Right lobe of liver (tissue), 6 donors: Measurements from ENCODE around the gene EBP. TPM values are rescaled to one million over a fixed set of nuclear protein-coding genes. Genes with fewer than 3 reads are reported as not detected.

Experiments
- ATAC-seq, 4 donors: fragments of 200-7000 bp; cut with Tn5 transposase; one replicate each; pipeline ENCODE4 v1.9.1; 2020; ENCODE audit warnings: mild to moderate bottlenecking in 4 of 4, moderate library complexity in 4 of 4
- DNase-seq, 3 donors: peaks; one replicate each; pipeline ENCODE4 v3.0.0-alpha.2; 2020
- H3K27ac ChIP-seq, 3 donors: fragments of 200-600 bp; one replicate each; pipeline ENCODE4 v1.8.0; 2022
- H3K27me3 ChIP-seq, 2 donors: fragments of 200-600 bp; one replicate each; pipeline ENCODE4 v1.8.0; 2022
- H3K36me3 ChIP-seq, 4 donors: fragments of 200-600 bp; sonication (generic) in 1 of 4; one replicate each; pipeline versions ENCODE4 v1.5.1 to v1.8.0; 2017 to 2022; ENCODE audit warnings: control low read depth in 1 of 4
- H3K4me1 ChIP-seq, 4 donors: fragments of 200-600 bp; sonication (generic) in 1 of 4; one replicate each; pipeline versions ENCODE4 v1.5.1 to v1.8.0; 2017 to 2022; ENCODE audit warnings: control low read depth in 1 of 4
- H3K4me3 ChIP-seq, 3 donors: fragments of 200-600 bp; one replicate each; pipeline ENCODE4 v1.8.0; 2022
- H3K9me3 ChIP-seq, 4 donors: fragments of 200-600 bp; sonication (generic) in 1 of 4; one replicate each; pipeline versions ENCODE4 v1.5.1 to v1.8.0; 2017 to 2022; ENCODE audit warnings: control low read depth in 1 of 4
- CTCF ChIP-seq, 4 donors: fragments of 200-600 bp in 3 of 4; fragments of 450-650 bp in 1 of 4; IDR thresholded peaks; one replicate each; pipeline versions ENCODE4 v1.5.1 to v1.8.0; 2016 to 2022; ENCODE audit warnings: antibody characterized with exemption in 4 of 4, mild to moderate bottlenecking in 2 of 4
- POLR2A ChIP-seq: fragments of 450-650 bp; IDR thresholded peaks from one replicate; pipeline ENCODE4 v1.6.1; 2017; ENCODE audit warnings: antibody characterized with exemption, mild to moderate bottlenecking
- WGBS: methylation state at CpG from one replicate; pipeline ENCODE4 v1.1.6; 2018; ENCODE audit warnings: low coverage, low lambda C conversion rate; ENCODE audit not compliant: insufficient coverage; ENCODE audit errors: missing lambda C conversion rate; 5-methylcytosine and 5-hydroxymethylcytosine counted together
- intact Hi-C, 2 donors: fragments of 100-400 bp; cut with DNase I; formaldehyde crosslinking; loops; one replicate each; pipeline versions ENCODE4 v1.11.2 to v1.14.1; 2022
- total RNA-seq, 6 experiments: library from RNA; depleted of rRNA in 2 of 6; stranded (reverse); fragments of >200 nt in 2 of 6; fragmentation: NEBNext Ultra II Directional in 3 of 6; extraction: Animal tissue kit (Norgen Biotek cat#: 25700) in 3 of 6; gene quantifications; one replicate each; pipeline versions ENCODE4 v1.1.0 to v1.2.4, GENCODE V29; 2016 to 2023
- donor health status: DM: no; HTN: yes; CAD: no.
- donor health status: DM: no; HTN: no; CAD: no.
- donor health status: DM: no; HTN: no; CAD: no.
- donor health status: DM: no; HTN: yes; CAD: no.
- donor health status: DM: no; HTN: yes; CAD: no.

The EBP gene
- total RNA-seq, 6 experiments from 2014 or later, result 150 to 276 (median 225) TPM

GRCh38 chrX:48476919-48477318 is 44.7 kb upstream of the EBP start:
- ATAC-seq (no peak), DNase-seq (no peak)
- Histone ChIP-seq H3K4me1 (peaks cover 0 to 9% (median 0%) of the 10 kb centered on the region in 4 donors), H3K27me3 (no peaks in the 10 kb centered on the region), H3K36me3 (no peaks in the 10 kb centered on the region), H3K27ac (no peak overlapping the region), H3K4me3 (peak overlapping the region; percentile 44 to 77 (median 73)), H3K9me3 (no peaks in the 10 kb centered on the region)
- intact Hi-C loops, result no loop called here
- no peak for TF ChIP-seq POLR2A
- no peak for TF ChIP-seq CTCF (IDR thresholded peaks at IDR 0.05)
- 68% methylated on average over 4 of the region's 4 CpGs for WGBS

- intact Hi-C loops, result no loop called here
- no peak for DNase-seq
- 70% methylated on average over 2 of the region's 19 CpGs for WGBS
Observed at GRCh38 chrX:48477960-48478755, 43.5 kb upstream of the EBP start.

GRCh38 chrX:48478806-48479205 is 42.8 kb upstream of the EBP start:
- no peak overlapping the region for H3K4me3 ChIP-seq
- no peaks in the 10 kb centered on the region for H3K9me3 ChIP-seq
- DNase-seq (no peak), ATAC-seq (no peak)
- WGBS, result no CpG with 5 or more reads among the region's 5 CpGs
- intact Hi-C loops, result no loop called here
- TF ChIP-seq CTCF (IDR thresholded peaks at IDR 0.05) (no peak), POLR2A (no peak)
- H3K27ac ChIP-seq, result no peak overlapping the region
- H3K36me3 ChIP-seq, result no peaks in the 10 kb centered on the region
- peaks cover 0 to 9% (median 0%) of the 10 kb centered on the region in 4 donors for H3K4me1 ChIP-seq
- no peaks in the 10 kb centered on the region for H3K27me3 ChIP-seq

More at GRCh38 chrX:48477960-48478755, 43.5 kb upstream of the EBP start:
- Histone ChIP-seq H3K9me3 (no peaks in the 10 kb centered on the region), H3K36me3 (no peaks in the 10 kb centered on the region), H3K27ac (no peak overlapping the region), H3K27me3 (no peaks in the 10 kb centered on the region), H3K4me3 (no peak overlapping the region), H3K4me1 (peaks cover 0 to 9% (median 0%) of the 10 kb centered on the region in 4 donors)
- ATAC-seq, result no peak
- TF ChIP-seq POLR2A (no peak), CTCF (IDR thresholded peaks at IDR 0.05) (no peak)

GRCh38 chrX:48480142-48480541 is 41.5 kb upstream of the EBP start:
- no peaks in the 10 kb centered on the region for H3K36me3 ChIP-seq
- 80% methylated on average over 3 of the region's 3 CpGs for WGBS
- no peaks in the 10 kb centered on the region for H3K9me3 ChIP-seq
- no peak overlapping the region for H3K27ac ChIP-seq
- intact Hi-C loops, result no loop called here
- no peak overlapping the region for H3K4me3 ChIP-seq
- no peak for TF ChIP-seq POLR2A
- no peak for TF ChIP-seq CTCF (IDR thresholded peaks at IDR 0.05)
- H3K27me3 ChIP-seq, result no peaks in the 10 kb centered on the region
- ATAC-seq, result no peak
- no peak for DNase-seq
- H3K4me1 ChIP-seq, result peaks cover 0 to 7% (median 0%) of the 10 kb centered on the region in 4 donors
